ENCODE data around the gene ALPL. TPM values are rescaled to one million over a fixed set of nuclear protein-coding genes. Genes with fewer than 3 reads are reported as not detected.

The ALPL gene
- polyA plus RNA-seq, 1 donor (not counting 4 experiments of a cell fraction or from before 2014, with no cell fraction given), result not detected

DNA sequence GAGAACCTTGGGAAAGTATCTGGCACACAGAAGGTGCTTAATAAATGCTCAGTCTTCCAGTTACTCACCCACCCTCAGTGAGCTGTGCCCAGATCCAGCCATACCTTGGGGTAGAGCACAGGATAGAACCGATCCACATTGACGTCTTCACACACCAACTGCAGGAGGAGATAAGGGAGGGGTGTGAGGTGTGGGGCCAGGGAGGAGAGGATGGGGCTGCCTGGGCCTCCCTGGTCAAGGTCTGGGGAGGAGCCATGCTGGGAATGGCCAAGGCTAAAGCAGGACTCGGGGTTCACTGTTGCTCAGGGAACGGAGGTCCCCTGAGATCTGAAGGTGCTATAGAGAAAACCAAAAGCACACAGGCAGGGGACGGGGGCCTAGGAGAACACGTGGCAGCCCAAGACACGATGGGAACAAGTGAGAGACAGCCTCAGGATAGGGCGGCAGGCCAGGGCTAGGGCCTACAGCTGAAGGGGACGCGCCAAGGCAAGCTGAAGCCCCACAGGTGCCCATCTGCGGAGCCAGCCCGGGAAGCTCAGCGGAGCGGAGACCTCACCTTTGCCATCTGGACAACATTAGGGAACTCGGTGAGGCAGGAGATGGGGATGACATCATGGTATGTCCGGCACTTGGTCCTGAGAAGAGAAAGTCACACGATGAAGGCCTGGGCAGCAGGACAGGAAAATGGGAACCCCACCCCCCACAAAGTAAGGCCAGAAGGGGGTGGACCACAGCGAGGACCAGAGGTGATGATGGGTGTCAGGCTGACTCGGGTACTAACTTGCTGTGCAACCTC is 104.0 kb downstream of the ALPL start:
- FAIRE-seq, result no peak
- dilution Hi-C loops (cut with MboI; ENCODE audit: extremely low pct_ligation_motif_present, low sequenced_read_pairs), result no loop called here
- Histone ChIP-seq H3K9me3 (ENCODE audit: control insufficient read depth, low read depth, low read length) (no peaks in the 10 kb centered on the region), H3K27me3 (ENCODE audit: control insufficient read depth, extremely low read depth, insufficient read depth, low read length) (peaks cover 3% of the 10 kb centered on the region), H3K79me2 (ENCODE audit: control insufficient read depth, insufficient read depth, low read length) (no peaks in the 10 kb centered on the region), H3K4me3 (ENCODE audit: control insufficient read depth in 2 of 3, extremely low read depth in 1 of 3, insufficient read depth in 2 of 3, low read depth in 1 of 3, low read length in 3 of 3) (no peak overlapping the region), H3K9me1 (ENCODE audit: control insufficient read depth, extremely low read depth, insufficient read depth, low read length) (peaks cover 2% of the 10 kb centered on the region), H3K27ac (ENCODE audit: control insufficient read depth, insufficient read depth, low read length) (no peak overlapping the region), H4K20me1 (ENCODE audit: control insufficient read depth, extremely low read depth, insufficient read depth, low read length) (no peaks in the 10 kb centered on the region), H3K36me3 (ENCODE audit: control insufficient read depth in 2 of 2, extremely low read depth in 1 of 2, insufficient read depth in 2 of 2, low read length in 2 of 2) (no peaks in the 10 kb centered on the region), H2AFZ (ENCODE audit: control insufficient read depth, low read length) (no peak overlapping the region), H3K4me1 (ENCODE audit: control insufficient read depth, extremely low read depth, insufficient read depth, low read length) (peaks cover 12% of the 10 kb centered on the region), H3K4me2 (ENCODE audit: control insufficient read depth, extremely low read depth, insufficient read depth, low read depth, low read length) (no peak overlapping the region), H3K9ac (ENCODE audit: control insufficient read depth, extremely low read depth, insufficient read depth, low read length) (no peak overlapping the region)
- DNase-seq (ENCODE audit: low read depth, low spot score), result no peak
- TF ChIP-seq, protein P1, sequence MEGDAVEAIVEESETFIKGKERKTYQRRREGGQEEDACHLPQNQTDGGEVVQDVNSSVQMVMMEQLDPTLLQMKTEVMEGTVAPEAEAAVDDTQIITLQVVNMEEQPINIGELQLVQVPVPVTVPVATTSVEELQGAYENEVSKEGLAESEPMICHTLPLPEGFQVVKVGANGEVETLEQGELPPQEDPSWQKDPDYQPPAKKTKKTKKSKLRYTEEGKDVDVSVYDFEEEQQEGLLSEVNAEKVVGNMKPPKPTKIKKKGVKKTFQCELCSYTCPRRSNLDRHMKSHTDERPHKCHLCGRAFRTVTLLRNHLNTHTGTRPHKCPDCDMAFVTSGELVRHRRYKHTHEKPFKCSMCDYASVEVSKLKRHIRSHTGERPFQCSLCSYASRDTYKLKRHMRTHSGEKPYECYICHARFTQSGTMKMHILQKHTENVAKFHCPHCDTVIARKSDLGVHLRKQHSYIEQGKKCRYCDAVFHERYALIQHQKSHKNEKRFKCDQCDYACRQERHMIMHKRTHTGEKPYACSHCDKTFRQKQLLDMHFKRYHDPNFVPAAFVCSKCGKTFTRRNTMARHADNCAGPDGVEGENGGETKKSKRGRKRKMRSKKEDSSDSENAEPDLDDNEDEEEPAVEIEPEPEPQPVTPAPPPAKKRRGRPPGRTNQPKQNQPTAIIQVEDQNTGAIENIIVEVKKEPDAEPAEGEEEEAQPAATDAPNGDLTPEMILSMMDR (optimal IDR thresholded peaks at IDR 0.05 in 1 of 3, IDR thresholded peaks at IDR 0.05 in 1 of 3, conservative IDR thresholded peaks at IDR 0.05 in 1 of 3; ENCODE audit: extremely low read depth in 1 of 3, insufficient read depth in 2 of 3, low read length in 3 of 3), result no peak
- TF ChIP-seq EZH2 (IDR thresholded peaks at IDR 0.05; ENCODE audit: low read length), result no peak

DNA sequence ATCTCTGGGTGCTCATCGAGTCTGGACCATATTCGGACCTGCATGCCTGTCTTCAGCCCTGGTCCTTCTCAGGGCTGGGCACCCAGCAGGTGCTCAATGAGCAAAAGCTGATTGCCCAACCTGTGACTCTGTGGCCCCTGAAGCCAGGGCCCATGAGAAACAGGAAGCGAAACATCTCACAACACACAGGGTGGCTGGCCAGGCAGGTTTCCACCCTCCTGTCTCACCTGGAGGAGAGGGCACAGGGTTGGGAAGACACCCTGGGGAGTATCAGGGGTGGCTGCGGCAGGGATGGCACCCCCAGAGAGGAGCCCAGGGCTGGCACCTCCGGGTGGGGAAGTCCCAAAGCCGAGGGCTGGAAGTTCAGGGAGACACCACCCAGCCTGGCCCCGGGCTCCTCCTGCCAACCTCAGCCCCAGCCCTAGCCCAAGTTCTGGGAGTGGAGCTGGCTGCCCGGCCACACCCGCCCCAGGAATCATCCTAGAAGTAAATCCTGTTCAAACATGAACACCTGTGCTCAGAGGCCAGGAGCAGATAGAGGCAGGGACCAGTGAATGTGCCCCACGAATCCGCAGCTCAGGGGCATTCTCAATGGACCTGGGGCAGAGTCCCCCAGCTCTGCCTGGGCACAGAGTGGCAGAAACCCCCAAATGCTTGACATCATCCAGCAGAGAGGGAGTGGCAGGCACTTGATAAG is 105.3 kb downstream of the ALPL start:
- peaks cover 12% of the 10 kb centered on the region for H3K4me1 ChIP-seq (ENCODE audit: control insufficient read depth, extremely low read depth, insufficient read depth, low read length)

More for the DNA sequence above, 105.3 kb downstream of the ALPL start:
- dilution Hi-C loops (cut with MboI; ENCODE audit: extremely low pct_ligation_motif_present, low sequenced_read_pairs), result no loop called here
- H3K4me3 ChIP-seq (ENCODE audit: control insufficient read depth in 2 of 3, extremely low read depth in 1 of 3, insufficient read depth in 2 of 3, low read depth in 1 of 3, low read length in 3 of 3), result no peak overlapping the region
- H3K4me2 ChIP-seq (ENCODE audit: control insufficient read depth, extremely low read depth, insufficient read depth, low read depth, low read length), result peak overlapping the region; percentile 49
- TF ChIP-seq, protein P1 (optimal IDR thresholded peaks at IDR 0.05 in 1 of 3, IDR thresholded peaks at IDR 0.05 in 1 of 3, conservative IDR thresholded peaks at IDR 0.05 in 1 of 3; ENCODE audit: extremely low read depth in 1 of 3, insufficient read depth in 2 of 3, low read length in 3 of 3), result no peak
- TF ChIP-seq EZH2 (IDR thresholded peaks at IDR 0.05; ENCODE audit: low read length), result no peak
- no peak for DNase-seq (ENCODE audit: low read depth, low spot score)
- no peaks in the 10 kb centered on the region for H3K9me3 ChIP-seq (ENCODE audit: control insufficient read depth, low read depth, low read length)
- H3K9ac ChIP-seq (ENCODE audit: control insufficient read depth, extremely low read depth, insufficient read depth, low read length), result no peak overlapping the region
- no peak overlapping the region for H3K27ac ChIP-seq (ENCODE audit: control insufficient read depth, insufficient read depth, low read length)
- H4K20me1 ChIP-seq (ENCODE audit: control insufficient read depth, extremely low read depth, insufficient read depth, low read length), result no peaks in the 10 kb centered on the region
- no peaks in the 10 kb centered on the region for H3K79me2 ChIP-seq (ENCODE audit: control insufficient read depth, insufficient read depth, low read length)
- peaks cover 2% of the 10 kb centered on the region for H3K9me1 ChIP-seq (ENCODE audit: control insufficient read depth, extremely low read depth, insufficient read depth, low read length)
- FAIRE-seq, result peak; percentile 48
- no peak overlapping the region for H2AFZ ChIP-seq (ENCODE audit: control insufficient read depth, low read length)
- no peaks in the 10 kb centered on the region for H3K36me3 ChIP-seq (ENCODE audit: control insufficient read depth in 2 of 2, extremely low read depth in 1 of 2, insufficient read depth in 2 of 2, low read length in 2 of 2)
- H3K27me3 ChIP-seq (ENCODE audit: control insufficient read depth, extremely low read depth, insufficient read depth, low read length), result peaks cover 14% of the 10 kb centered on the region
